Raji (cell line): ENCODE measurements around the gene CLECL1.

Source experiments
- POLR2A ChIP-seq: IDR thresholded peaks from 2 replicates; pipeline ENCODE4 v1.6.1; 2011; ENCODE audit warnings: low read depth, low read length, control low read depth; ENCODE audit not compliant: insufficient read depth

Gene CLECL1

GRCh38 chr12:9732921-9733461 lies at the start of gene CLECL1:
TSS of gene CLECL1 (minus strand) at chr12:9733097.
- TF ChIP-seq POLR2A, result no peak

- no peak for TF ChIP-seq POLR2A
These were observed 48.5 kb upstream of the CLECL1 start for GRCh38 chr12:9781360-9781759.

- TF ChIP-seq POLR2A, result no peak
These were observed 46.3 kb upstream of the CLECL1 start for GRCh38 chr12:9779209-9779608.

GRCh38 chr12:9776781-9777180 lies 43.9 kb upstream of the CLECL1 start:
- no peak for TF ChIP-seq POLR2A

GRCh38 chr12:9773216-9773877 lies 40.5 kb upstream of the CLECL1 start:
- no peak for TF ChIP-seq POLR2A

GRCh38 chr12:9763025-9763424 lies 30.1 kb upstream of the CLECL1 start:
- no peak for TF ChIP-seq POLR2A

GRCh38 chr12:9762369-9762768 lies 29.5 kb upstream of the CLECL1 start:
- TF ChIP-seq POLR2A, result no peak

- TF ChIP-seq POLR2A, result no peak
These were observed 28.5 kb upstream of the CLECL1 start for GRCh38 chr12:9761419-9761781.

- TF ChIP-seq POLR2A, result peak; percentile 68
These were observed 28.0 kb upstream of the CLECL1 start, which contains the start of gene CD69 for GRCh38 chr12:9760699-9761418. TSS of gene CD69 (minus strand) at chr12:9760901. CDS start at chr12:9760820, 81 bp downstream.

GRCh38 chr12:9760120-9760519 lies 27.2 kb upstream of the CLECL1 start:
- TF ChIP-seq POLR2A, result no peak

GRCh38 chr12:9759694-9760093 lies 26.8 kb upstream of the CLECL1 start:
- TF ChIP-seq POLR2A, result no peak

GRCh38 chr12:9758119-9758518 lies 25.2 kb upstream of the CLECL1 start:
- no peak for TF ChIP-seq POLR2A

- no peak for TF ChIP-seq POLR2A
These were observed 24.6 kb upstream of the CLECL1 start for GRCh38 chr12:9757433-9758025.

- TF ChIP-seq POLR2A, result no peak
These were observed 23.8 kb upstream of the CLECL1 start for GRCh38 chr12:9756706-9757105.

GRCh38 chr12:9756170-9756569 lies 23.3 kb upstream of the CLECL1 start:
- no peak for TF ChIP-seq POLR2A

GRCh38 chr12:9755567-9755966 lies 22.7 kb upstream of the CLECL1 start:
- TF ChIP-seq POLR2A, result no peak

- TF ChIP-seq POLR2A, result no peak
These were observed 22.1 kb upstream of the CLECL1 start for GRCh38 chr12:9755035-9755434.
